COLO668 (cell line): ENCODE measurements around the gene CDH23.

ENCODE experiments used
- DNase-seq: peaks from one replicate; lab custom pipeline; 2025; ENCODE audit not compliant: unreplicated experiment; lab: John Stamatoyannopoulos, UW

Gene CDH23

GRCh38 chr10:71761541-71762113 is 364.9 kb downstream of the CDH23 start:
- DNase-seq: no peak

- DNase-seq: no peak
These were observed 365.6 kb downstream of the CDH23 start for GRCh38 chr10:71762324-71762723.

- DNase-seq: no peak
These were observed 366.8 kb downstream of the CDH23 start for GRCh38 chr10:71763352-71764127.

GRCh38 chr10:71765176-71765904 is 368.6 kb downstream of the CDH23 start:
- DNase-seq: no peak

GRCh38 chr10:71765906-71766716 is 369.4 kb downstream of the CDH23 start:
- DNase-seq: no peak

GRCh38 chr10:71766717-71767419 is 370.1 kb downstream of the CDH23 start:
- DNase-seq: peak; percentile 4

GRCh38 chr10:71767420-71768035 is 370.8 kb downstream of the CDH23 start:
- DNase-seq: no peak

- DNase-seq: no peak
These were observed 372.6 kb downstream of the CDH23 start for GRCh38 chr10:71769279-71769823.

- no peak for DNase-seq
These were observed 373.5 kb downstream of the CDH23 start for GRCh38 chr10:71770255-71770654.

GRCh38 chr10:71770789-71771188 is 374.1 kb downstream of the CDH23 start:
- DNase-seq: no peak

- DNase-seq: no peak
These were observed 374.5 kb downstream of the CDH23 start for GRCh38 chr10:71771204-71771603.

GRCh38 chr10:71771821-71772617 is 375.3 kb downstream of the CDH23 start:
- DNase-seq: no peak

GRCh38 chr10:71772832-71773220 is 376.1 kb downstream of the CDH23 start:
- no peak for DNase-seq

- peak; percentile 19 for DNase-seq
These were observed 376.7 kb downstream of the CDH23 start, which contains the start of gene VSIR for GRCh38 chr10:71773221-71773971. Gene VSIR (minus strand): TSS chr10:71773520. CDS start chr10:71773439, 81 bp downstream.

GRCh38 chr10:71774916-71775702 is 378.4 kb downstream of the CDH23 start:
- DNase-seq: no peak

GRCh38 chr10:71776481-71776925 is 379.8 kb downstream of the CDH23 start:
- DNase-seq: no peak

GRCh38 chr10:71777213-71777985 is 380.7 kb downstream of the CDH23 start:
- DNase-seq: no peak
